IMR-90 (cell line): ENCODE results near the gene MGAT1. TPM values are rescaled to one million over a fixed set of nuclear protein-coding genes. Genes with fewer than 3 reads are reported as not detected.

Experiments used
- ATAC-seq: fragments of 200-7000 bp; cut with Tn5 transposase; 2 replicates; pipeline ENCODE4 v1.9.1; 2020; ENCODE audit warnings: low read depth, mild to moderate bottlenecking, moderate library complexity
- BruUV-seq: library from RNA; stranded (reverse); fragments of 400-500 nt; replicated peaks from 2 replicates; lab custom pipeline; 2021; lab: Mats Ljungman, UMichigan
- CTCF ChIA-PET: fragments of 300-600 bp; formaldehyde crosslinking; extraction: SDS; loops from one replicate; lab custom pipeline; 2021; ENCODE audit warnings: antibody characterized with exemption; lab: Yijun Ruan, JAX
- POLR2A ChIA-PET: fragments of 300-600 bp; sonication (Branson Sonifier 250); formaldehyde crosslinking; loops from one replicate; lab custom pipeline; 2022; ENCODE audit warnings: antibody characterized with exemption; ENCODE audit not compliant: unreplicated experiment; lab: Charles Lee
- DNase-seq: peaks from one replicate; pipeline ENCODE4 v3.0.0; 2013
- H2AFZ ChIP-seq: replicated peaks from 2 replicates; pipeline ENCODE3; 2013; ENCODE audit warnings: low read length, mild to moderate bottlenecking; ENCODE audit not compliant: poor library complexity
- H2AK5ac ChIP-seq: 2 replicates; pipeline ENCODE4 v1.6.1; 2013; ENCODE audit warnings: low read depth, low read length, inconsistent platforms
- H2AK9ac ChIP-seq: replicated peaks from 2 replicates; pipeline ENCODE3; 2013; ENCODE audit warnings: mild to moderate bottlenecking, low read depth, low read length, moderate library complexity; ENCODE audit not compliant: poor library complexity
- H2BK120ac ChIP-seq: 2 replicates; pipeline ENCODE4 v1.6.1; 2013; ENCODE audit warnings: low read depth, low read length, inconsistent platforms
- H2BK15ac ChIP-seq: 3 replicates; pipeline ENCODE4 v1.6.1; 2013; ENCODE audit warnings: low read depth, low read length, inconsistent platforms
- H2BK20ac ChIP-seq: 2 replicates; pipeline ENCODE4 v1.6.1; 2013; ENCODE audit warnings: low read depth, mild to moderate bottlenecking, inconsistent platforms, low read length, moderate library complexity
- H2BK5ac ChIP-seq: 2 replicates; pipeline ENCODE4 v1.6.1; 2013; ENCODE audit warnings: mild to moderate bottlenecking, low read depth, low read length, inconsistent platforms; ENCODE audit not compliant: poor library complexity, severe bottlenecking
- H3K14ac ChIP-seq: replicated peaks from 2 replicates; pipeline ENCODE4 v1.6.1; 2013; ENCODE audit warnings: low read depth, low read length, inconsistent platforms
- H3K18ac ChIP-seq: 2 replicates; pipeline ENCODE4 v1.6.1; 2013; ENCODE audit warnings: low read depth, low read length, control low read depth
- H3K23ac ChIP-seq: 2 replicates; pipeline ENCODE4 v1.6.1; 2013; ENCODE audit warnings: low read depth, low read length, inconsistent platforms
- H3K27ac ChIP-seq: 2 replicates; pipeline ENCODE4 v1.5.1; 2013; ENCODE audit warnings: mild to moderate bottlenecking, control low read depth, low read length; ENCODE audit not compliant: insufficient read depth
- H3K27me3 ChIP-seq: 2 replicates; pipeline ENCODE4 v1.6.1; 2013; ENCODE audit warnings: low read length; ENCODE audit not compliant: control insufficient read depth, insufficient read depth
- H3K36me3 ChIP-seq: 2 replicates; pipeline ENCODE4 v1.6.1; 2013; ENCODE audit warnings: low read length, mixed read lengths; ENCODE audit not compliant: control insufficient read depth, insufficient read depth
- H3K4ac ChIP-seq: 2 replicates; pipeline ENCODE4 v1.6.1; 2013; ENCODE audit warnings: low read depth, low read length, inconsistent platforms
- H3K4me1 ChIP-seq: 2 replicates; pipeline ENCODE4 v1.6.1; 2013; ENCODE audit warnings: low read length, mixed read lengths; ENCODE audit not compliant: control insufficient read depth, insufficient read depth
- H3K4me2 ChIP-seq: 2 replicates; pipeline ENCODE4 v1.6.1; 2013; ENCODE audit warnings: low read depth, mild to moderate bottlenecking, control low read depth, low read length, moderate library complexity
- H3K4me3 ChIP-seq: 2 replicates; pipeline ENCODE4 v1.5.1; 2013; ENCODE audit warnings: low read depth, mild to moderate bottlenecking, control low read depth, low read length, moderate library complexity; ENCODE audit not compliant: insufficient read depth
- H3K56ac ChIP-seq: 2 replicates; pipeline ENCODE4 v1.6.1; 2013; ENCODE audit warnings: low read length, inconsistent platforms; ENCODE audit not compliant: insufficient read depth; ENCODE audit errors: extremely low read depth
- H3K79me1 ChIP-seq, 2 experiments: 2 replicates each; pipeline ENCODE4 v1.6.1; 2013; ENCODE audit warnings: low read length in 2 of 2, inconsistent platforms in 1 of 2, low read depth in 1 of 2
- H3K9ac ChIP-seq: 2 replicates; pipeline ENCODE4 v1.6.1; 2013; ENCODE audit warnings: low read depth, low read length, control low read depth
- H3K9me1 ChIP-seq: 2 replicates; pipeline ENCODE4 v1.6.1; 2013; ENCODE audit warnings: low read length, inconsistent platforms; ENCODE audit not compliant: insufficient read depth
- H3K9me3 ChIP-seq: 2 replicates; pipeline ENCODE4 v1.6.1; 2013; ENCODE audit warnings: low read length; ENCODE audit not compliant: control insufficient read depth, insufficient read depth
- H4K20me1 ChIP-seq: 2 replicates; pipeline ENCODE4 v1.6.1; 2013; ENCODE audit warnings: low read length, inconsistent platforms; ENCODE audit not compliant: insufficient read depth
- H4K5ac ChIP-seq: 2 replicates; pipeline ENCODE4 v1.6.1; 2013; ENCODE audit warnings: mild to moderate bottlenecking, low read depth, low read length, control low read depth
- H4K8ac ChIP-seq, 2 experiments: 2 replicates each; pipeline ENCODE4 v1.6.1; 2013; ENCODE audit warnings: low read depth in 2 of 2, low read length in 2 of 2, control low read depth in 1 of 2, inconsistent platforms in 1 of 2
- H4K91ac ChIP-seq: 2 replicates; pipeline ENCODE4 v1.6.1; 2013; ENCODE audit warnings: low read depth, low read length, inconsistent platforms; ENCODE audit not compliant: insufficient read depth
- SMC3 ChIP-seq: fragments of 150-350 bp; IDR thresholded peaks from 2 replicates; pipeline ENCODE4 v1.6.1; 2016; ENCODE audit warnings: low read depth, mild to moderate bottlenecking, antibody characterized with exemption, low read length, moderate library complexity
- WGBS, 2 experiments: methylation state at CpG; one replicate each; pipeline versions ENCODE4 v1.1.5 to v1.1.7; 2013; ENCODE audit warnings: missing lambda C conversion rate in 2 of 2; ENCODE audit not compliant: insufficient read length in 1 of 2; ENCODE audit errors: extremely low coverage in 2 of 2; 5-methylcytosine and 5-hydroxymethylcytosine counted together
- dilution Hi-C: fragments of 300-500 bp; cut with HindIII; formaldehyde crosslinking; loops from one replicate; pipeline ENCODE4 v1.14.3; 2018; ENCODE audit warnings: low sequenced_read_pairs; ENCODE audit not compliant: unreplicated experiment
- in situ Hi-C: fragments of 300-500 bp; cut with MboI; formaldehyde crosslinking; loops from 3 replicates; pipeline ENCODE4 v1.14.3; 2019; ENCODE audit warnings: low sequenced_read_pairs, inconsistent platforms, mixed read lengths
- intact Hi-C: fragments of 100-400 bp; cut with micrococcal nuclease; formaldehyde crosslinking; loops from 2 replicates; pipeline ENCODE4 v1.10.0; 2022
- polyA plus RNA-seq, 3 experiments: library from polyadenylated mRNA; depleted of rRNA; stranded (reverse); fragments of >200 nt; gene quantifications; 2 replicates each; pipeline ENCODE4 v1.2.3, GENCODE V29; 2012; ENCODE audit warnings: low replicate concordance in 1 of 3
- total RNA-seq: library from RNA; depleted of rRNA; stranded (reverse); fragments of >200 nt; gene quantifications from 2 replicates; pipeline ENCODE4 v1.2.3, GENCODE V29; 2012
- TF ChIP-seq, protein P1 (sequence below): fragments of 150-350 bp; IDR thresholded peaks from 2 replicates; pipeline ENCODE4 v1.6.1; 2017; ENCODE audit warnings: mild to moderate bottlenecking, antibody characterized with exemption, low read length, low read depth
- TF ChIP-seq, protein P2 (sequence below): conservative IDR thresholded peaks from 2 replicates; pipeline ENCODE4 v1.5.1; 2012; ENCODE audit warnings: mild to moderate bottlenecking, low read depth, low read length, improper control_type of control experiment

The MGAT1 gene
- total and polyA plus RNA-seq, 2 of the 4 experiments (the other 2 are of a cell fraction), result 56.3 to 141 TPM

DNA sequence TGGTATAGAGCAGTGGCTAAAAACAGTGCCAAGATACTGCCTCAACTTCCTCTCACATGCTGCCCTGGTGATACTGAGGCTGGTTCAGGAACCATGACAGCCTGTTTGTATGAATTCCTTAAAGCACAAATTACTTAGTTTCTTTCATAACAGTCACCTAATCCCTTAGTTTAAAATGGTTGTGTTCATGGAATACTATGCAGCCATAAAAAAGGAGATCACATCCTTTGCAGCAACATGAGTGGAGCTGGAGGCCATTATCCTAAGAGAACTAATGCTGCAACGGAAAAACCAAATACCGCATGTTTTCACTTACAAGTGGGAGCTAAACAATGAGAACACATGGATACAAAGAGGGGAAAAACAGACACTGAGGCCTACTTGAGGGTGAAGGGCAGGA lies 36.6 kb upstream of the MGAT1 start:
- no peaks in the 10 kb centered on the region for H4K20me1 ChIP-seq
- no peak overlapping the region for H2AFZ ChIP-seq
- H3K4me3 ChIP-seq, result no peak overlapping the region
- dilution Hi-C loops, result no loop called here
- no peaks in the 10 kb centered on the region for H3K4me1 ChIP-seq
- H3K27me3 ChIP-seq, result no peaks in the 10 kb centered on the region
- TF ChIP-seq, protein P1, sequence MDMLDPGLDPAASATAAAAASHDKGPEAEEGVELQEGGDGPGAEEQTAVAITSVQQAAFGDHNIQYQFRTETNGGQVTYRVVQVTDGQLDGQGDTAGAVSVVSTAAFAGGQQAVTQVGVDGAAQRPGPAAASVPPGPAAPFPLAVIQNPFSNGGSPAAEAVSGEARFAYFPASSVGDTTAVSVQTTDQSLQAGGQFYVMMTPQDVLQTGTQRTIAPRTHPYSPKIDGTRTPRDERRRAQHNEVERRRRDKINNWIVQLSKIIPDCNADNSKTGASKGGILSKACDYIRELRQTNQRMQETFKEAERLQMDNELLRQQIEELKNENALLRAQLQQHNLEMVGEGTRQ, result no peak
- TF ChIP-seq SMC3, result no peak
- TF ChIP-seq, protein P2, sequence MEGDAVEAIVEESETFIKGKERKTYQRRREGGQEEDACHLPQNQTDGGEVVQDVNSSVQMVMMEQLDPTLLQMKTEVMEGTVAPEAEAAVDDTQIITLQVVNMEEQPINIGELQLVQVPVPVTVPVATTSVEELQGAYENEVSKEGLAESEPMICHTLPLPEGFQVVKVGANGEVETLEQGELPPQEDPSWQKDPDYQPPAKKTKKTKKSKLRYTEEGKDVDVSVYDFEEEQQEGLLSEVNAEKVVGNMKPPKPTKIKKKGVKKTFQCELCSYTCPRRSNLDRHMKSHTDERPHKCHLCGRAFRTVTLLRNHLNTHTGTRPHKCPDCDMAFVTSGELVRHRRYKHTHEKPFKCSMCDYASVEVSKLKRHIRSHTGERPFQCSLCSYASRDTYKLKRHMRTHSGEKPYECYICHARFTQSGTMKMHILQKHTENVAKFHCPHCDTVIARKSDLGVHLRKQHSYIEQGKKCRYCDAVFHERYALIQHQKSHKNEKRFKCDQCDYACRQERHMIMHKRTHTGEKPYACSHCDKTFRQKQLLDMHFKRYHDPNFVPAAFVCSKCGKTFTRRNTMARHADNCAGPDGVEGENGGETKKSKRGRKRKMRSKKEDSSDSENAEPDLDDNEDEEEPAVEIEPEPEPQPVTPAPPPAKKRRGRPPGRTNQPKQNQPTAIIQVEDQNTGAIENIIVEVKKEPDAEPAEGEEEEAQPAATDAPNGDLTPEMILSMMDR, result no peak
- no CpG with 5 or more reads among the region's 2 CpGs for WGBS, 2 experiments
- no peak overlapping the region for H2BK5ac ChIP-seq
- H2BK15ac ChIP-seq, result no peak overlapping the region
- no peaks in the 10 kb centered on the region for H3K9me1 ChIP-seq
- H3K4me2 ChIP-seq, result no peak overlapping the region
- H3K27ac ChIP-seq, result no peak overlapping the region
- no peak overlapping the region for H3K23ac ChIP-seq
- H3K36me3 ChIP-seq, result peaks cover 13% of the 10 kb centered on the region
- H2AK9ac ChIP-seq, result no peak overlapping the region
- intact Hi-C loops, result no loop called here
- H3K56ac ChIP-seq, result no peak overlapping the region
- H2AK5ac ChIP-seq, result no peak overlapping the region
- H4K91ac ChIP-seq, result no peak overlapping the region
- H3K9ac ChIP-seq, result no peak overlapping the region
- ChIA-PET POLR2A (no interaction called here), CTCF (no interaction called here)
- no peaks in the 10 kb centered on the region; the same call in 1 of the 2 replicates for H3K9me3 ChIP-seq
- no peak overlapping the region for H2BK120ac ChIP-seq
- H3K18ac ChIP-seq, result no peak overlapping the region
- H4K8ac ChIP-seq, result no peak overlapping the region
- H3K4ac ChIP-seq, result no peak overlapping the region
- no peak overlapping the region for H3K14ac ChIP-seq
- no peaks in the 10 kb centered on the region for H3K79me1 ChIP-seq
- no peak overlapping the region for H4K5ac ChIP-seq
- no peak overlapping the region for H2BK20ac ChIP-seq
- in situ Hi-C loops, result no loop called here
- no peak for ATAC-seq
- no peak for DNase-seq
- BruUV-seq, result no TSS peak
